ENCODE measurements around the gene ATAD3B. TPM values are rescaled to one million over a fixed set of nuclear protein-coding genes. Genes with fewer than 3 reads are reported as not detected.
A peak's percentile ranks its signal among the peaks of the same experiment; 100 is the strongest.

Gene ATAD3B
- total and polyA plus RNA-seq, 7 donors = 4.8 to 49.4 (median 11.5) TPM

- no peak for TF ChIP-seq EP300 (IDR thresholded peaks at IDR 0.05)
- TF ChIP-seq, protein P1, sequence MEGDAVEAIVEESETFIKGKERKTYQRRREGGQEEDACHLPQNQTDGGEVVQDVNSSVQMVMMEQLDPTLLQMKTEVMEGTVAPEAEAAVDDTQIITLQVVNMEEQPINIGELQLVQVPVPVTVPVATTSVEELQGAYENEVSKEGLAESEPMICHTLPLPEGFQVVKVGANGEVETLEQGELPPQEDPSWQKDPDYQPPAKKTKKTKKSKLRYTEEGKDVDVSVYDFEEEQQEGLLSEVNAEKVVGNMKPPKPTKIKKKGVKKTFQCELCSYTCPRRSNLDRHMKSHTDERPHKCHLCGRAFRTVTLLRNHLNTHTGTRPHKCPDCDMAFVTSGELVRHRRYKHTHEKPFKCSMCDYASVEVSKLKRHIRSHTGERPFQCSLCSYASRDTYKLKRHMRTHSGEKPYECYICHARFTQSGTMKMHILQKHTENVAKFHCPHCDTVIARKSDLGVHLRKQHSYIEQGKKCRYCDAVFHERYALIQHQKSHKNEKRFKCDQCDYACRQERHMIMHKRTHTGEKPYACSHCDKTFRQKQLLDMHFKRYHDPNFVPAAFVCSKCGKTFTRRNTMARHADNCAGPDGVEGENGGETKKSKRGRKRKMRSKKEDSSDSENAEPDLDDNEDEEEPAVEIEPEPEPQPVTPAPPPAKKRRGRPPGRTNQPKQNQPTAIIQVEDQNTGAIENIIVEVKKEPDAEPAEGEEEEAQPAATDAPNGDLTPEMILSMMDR (IDR thresholded peaks at IDR 0.05) = peak; percentile 10 to 49 (median 25)
- TF ChIP-seq POLR2A (IDR thresholded peaks at IDR 0.05) = no peak
- peak in 3 of 4 donors; percentile 58 to 65 (median 61) for TF ChIP-seq POLR2AphosphoS5 (IDR thresholded peaks at IDR 0.05)
- peak; percentile 92 for DNase-seq
- intact Hi-C loops (cut with DNase I) = no loop called here
- no peaks in the 10 kb centered on the region for H3K9me3 ChIP-seq
- no peaks in the 10 kb centered on the region for H3K27me3 ChIP-seq
- peak overlapping the region in 3 of 4 donors; percentile 3 to 22 (median 11) for H3K4me3 ChIP-seq
- peak overlapping the region; percentile 93 to 99 (median 96) for H3K27ac ChIP-seq
- H3K4me1 ChIP-seq = peaks cover 0 to 77% (median 75%) of the 10 kb centered on the region in 4 donors
- WGBS, 2 donors = 53 to 60% methylated on average over 35 of the region's 35 CpGs
- no peaks in the 10 kb centered on the region for H3K36me3 ChIP-seq
Measured at GRCh38 chr1:1430114-1430982, 41.2 kb upstream of the ATAD3B start.

DNA sequence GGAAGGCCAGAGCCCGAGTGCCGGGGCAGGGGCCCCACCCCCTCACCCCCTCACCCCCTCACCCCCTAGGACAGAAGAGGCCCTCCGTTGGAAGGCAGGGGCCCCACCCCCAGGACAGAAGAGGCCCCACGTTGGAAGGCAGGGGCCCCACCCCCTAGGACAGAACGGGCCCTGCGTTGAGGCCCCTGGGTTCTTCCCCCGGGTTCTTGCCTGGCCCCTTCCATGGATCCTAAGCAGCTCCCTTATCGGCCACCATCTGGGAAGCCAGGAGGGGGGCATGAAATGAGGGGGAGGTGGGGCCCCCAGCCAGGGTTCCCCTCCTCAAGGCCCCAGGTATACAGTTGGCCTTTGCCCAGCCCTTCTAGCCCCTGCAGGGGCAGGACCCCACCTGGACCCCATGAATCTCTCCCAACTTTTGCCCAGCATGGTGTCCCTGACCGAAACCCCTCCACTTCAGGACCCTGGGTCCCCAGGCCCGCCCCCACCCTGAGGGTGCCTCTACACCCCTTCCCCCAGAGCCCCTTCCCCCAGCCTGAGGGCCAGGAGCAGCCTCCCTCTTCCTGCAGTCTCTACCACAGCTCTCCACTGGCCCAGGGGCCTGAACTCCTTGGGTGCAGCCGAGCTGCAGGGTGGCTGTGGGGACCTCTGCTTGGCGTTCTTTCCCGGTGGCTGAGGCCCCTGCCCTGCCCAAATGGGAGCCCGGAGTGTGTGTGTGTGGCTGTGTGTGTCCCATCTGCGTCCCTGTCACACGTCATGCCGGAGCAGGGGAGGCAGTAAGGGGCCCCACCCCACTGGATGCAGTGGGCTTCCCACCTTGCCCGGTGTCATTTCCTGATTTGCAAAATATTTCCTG is 40.3 kb upstream of the ATAD3B start:
- no peaks in the 10 kb centered on the region for H3K9me3 ChIP-seq
- DNase-seq = no peak
- H3K36me3 ChIP-seq = no peaks in the 10 kb centered on the region
- H3K4me3 ChIP-seq = peak overlapping the region in 2 of 4 donors; percentile 11 to 22
- no peak for TF ChIP-seq POLR2AphosphoS5 (IDR thresholded peaks at IDR 0.05)
- TF ChIP-seq EP300 (IDR thresholded peaks at IDR 0.05) = no peak
- TF ChIP-seq, protein P1 (IDR thresholded peaks at IDR 0.05) = no peak
- TF ChIP-seq POLR2A (IDR thresholded peaks at IDR 0.05) = no peak
- H3K4me1 ChIP-seq = peaks cover 0 to 83% (median 81%) of the 10 kb centered on the region in 4 donors
- H3K27ac ChIP-seq = peak overlapping the region; percentile 93 to 99 (median 96)
- H3K27me3 ChIP-seq = no peaks in the 10 kb centered on the region
- intact Hi-C loops (cut with DNase I) = no loop called here
- whole genome bisulfite sequencing, 2 donors = 57% methylated on average over 18 of the region's 18 CpGs

- Histone ChIP-seq H3K27me3 (no peaks in the 10 kb centered on the region), H3K4me3 (no peak overlapping the region), H3K27ac (peak overlapping the region; percentile 93 to 99 (median 96)), H3K4me1 (peaks cover 0 to 89% (median 87%) of the 10 kb centered on the region in 4 donors), H3K9me3 (no peaks in the 10 kb centered on the region), H3K36me3 (no peaks in the 10 kb centered on the region)
- WGBS, 2 donors = 24 to 49% methylated on average over 5 of the region's 5 CpGs
- TF ChIP-seq POLR2A (IDR thresholded peaks at IDR 0.05) (no peak), POLR2AphosphoS5 (IDR thresholded peaks at IDR 0.05) (peak in 1 of 4 donors; percentile 15)
- DNase-seq = peak; percentile 85
- intact Hi-C loops (cut with DNase I) = no loop called here
Measured at GRCh38 chr1:1431845-1432273, 39.7 kb upstream of the ATAD3B start.

GRCh38 chr1:1432274-1432950 is 39.2 kb upstream of the ATAD3B start:
- intact Hi-C loops (cut with DNase I) = no loop called here
- no peak for TF ChIP-seq POLR2A (IDR thresholded peaks at IDR 0.05)
- no peak for TF ChIP-seq POLR2AphosphoS5 (IDR thresholded peaks at IDR 0.05)
- TF ChIP-seq, protein P1 (IDR thresholded peaks at IDR 0.05) = no peak
- TF ChIP-seq EP300 (IDR thresholded peaks at IDR 0.05) = no peak
- Histone ChIP-seq H3K27me3 (no peaks in the 10 kb centered on the region), H3K36me3 (no peaks in the 10 kb centered on the region), H3K9me3 (no peaks in the 10 kb centered on the region), H3K27ac (peak overlapping the region; percentile 93 to 99 (median 96)), H3K4me1 (peaks cover 0 to 94% (median 91%) of the 10 kb centered on the region in 4 donors), H3K4me3 (peak overlapping the region in 3 of 4 donors; percentile 55 to 78 (median 72))
- DNase-seq = no peak
- 54 to 62% methylated on average over 28 of the region's 28 CpGs for WGBS, 2 donors
